ENCODE measurements around the gene TFF1.

DNA sequence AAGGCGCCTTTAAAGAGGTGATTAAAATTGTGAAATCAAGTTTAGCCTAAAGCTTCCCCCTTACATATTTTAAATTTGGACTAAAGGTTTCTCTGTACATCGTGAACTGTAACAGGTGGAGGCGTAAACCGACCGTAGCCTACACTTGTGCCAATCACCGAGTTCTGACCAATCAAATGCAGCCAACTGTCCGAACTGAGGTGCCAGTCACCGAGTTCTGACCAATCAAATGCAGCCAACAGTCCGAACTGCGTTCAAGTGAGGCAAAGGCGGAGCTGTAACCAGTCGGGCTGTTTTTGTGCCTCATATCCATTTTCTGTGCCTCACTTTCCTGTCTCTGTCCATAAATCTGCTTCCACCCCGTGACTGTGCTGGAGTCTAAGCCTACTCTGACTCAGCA, 7.4 kb downstream of the TFF1 start:
- TF ChIP-seq, protein P1, sequence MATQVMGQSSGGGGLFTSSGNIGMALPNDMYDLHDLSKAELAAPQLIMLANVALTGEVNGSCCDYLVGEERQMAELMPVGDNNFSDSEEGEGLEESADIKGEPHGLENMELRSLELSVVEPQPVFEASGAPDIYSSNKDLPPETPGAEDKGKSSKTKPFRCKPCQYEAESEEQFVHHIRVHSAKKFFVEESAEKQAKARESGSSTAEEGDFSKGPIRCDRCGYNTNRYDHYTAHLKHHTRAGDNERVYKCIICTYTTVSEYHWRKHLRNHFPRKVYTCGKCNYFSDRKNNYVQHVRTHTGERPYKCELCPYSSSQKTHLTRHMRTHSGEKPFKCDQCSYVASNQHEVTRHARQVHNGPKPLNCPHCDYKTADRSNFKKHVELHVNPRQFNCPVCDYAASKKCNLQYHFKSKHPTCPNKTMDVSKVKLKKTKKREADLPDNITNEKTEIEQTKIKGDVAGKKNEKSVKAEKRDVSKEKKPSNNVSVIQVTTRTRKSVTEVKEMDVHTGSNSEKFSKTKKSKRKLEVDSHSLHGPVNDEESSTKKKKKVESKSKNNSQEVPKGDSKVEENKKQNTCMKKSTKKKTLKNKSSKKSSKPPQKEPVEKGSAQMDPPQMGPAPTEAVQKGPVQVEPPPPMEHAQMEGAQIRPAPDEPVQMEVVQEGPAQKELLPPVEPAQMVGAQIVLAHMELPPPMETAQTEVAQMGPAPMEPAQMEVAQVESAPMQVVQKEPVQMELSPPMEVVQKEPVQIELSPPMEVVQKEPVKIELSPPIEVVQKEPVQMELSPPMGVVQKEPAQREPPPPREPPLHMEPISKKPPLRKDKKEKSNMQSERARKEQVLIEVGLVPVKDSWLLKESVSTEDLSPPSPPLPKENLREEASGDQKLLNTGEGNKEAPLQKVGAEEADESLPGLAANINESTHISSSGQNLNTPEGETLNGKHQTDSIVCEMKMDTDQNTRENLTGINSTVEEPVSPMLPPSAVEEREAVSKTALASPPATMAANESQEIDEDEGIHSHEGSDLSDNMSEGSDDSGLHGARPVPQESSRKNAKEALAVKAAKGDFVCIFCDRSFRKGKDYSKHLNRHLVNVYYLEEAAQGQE (IDR thresholded peaks at IDR 0.05; ENCODE audit: insufficient read depth in 1 of 2, low read depth in 2 of 2, low read length in 2 of 2): no peak
- TF ChIP-seq POLR2AphosphoS5 (IDR thresholded peaks at IDR 0.05; ENCODE audit: low read depth, low read length): no peak
- TF ChIP-seq FOXP2 (optimal IDR thresholded peaks at IDR 0.05; ENCODE audit: borderline replicate concordance, extremely low read depth, extremely low read length, insufficient read depth): no peak
- TF ChIP-seq SIN3A (IDR thresholded peaks at IDR 0.05; ENCODE audit: borderline replicate concordance, insufficient read depth, low read length): no peak
